HUES64 (cell line): ENCODE measurements around the gene PYDC1.
"Not testable (repeated sequence)": the region's sequence is repeated elsewhere in the genome, so short reads cannot be mapped to it uniquely, and the experiment has no call there.

Experiments used
- H3K27ac ChIP-seq: 2 replicates; pipeline ENCODE4 v1.7.0; 2013; ENCODE audit warnings: low read depth, low read length, inconsistent platforms
- H3K27me3 ChIP-seq: 2 replicates; pipeline ENCODE4 v1.6.1; 2013; ENCODE audit warnings: mild to moderate bottlenecking, low read length; ENCODE audit not compliant: insufficient read depth
- H3K36me3 ChIP-seq: 2 replicates; pipeline ENCODE4 v1.6.1; 2013; ENCODE audit warnings: mild to moderate bottlenecking, low read length; ENCODE audit not compliant: insufficient read depth
- H3K4me1 ChIP-seq: 2 replicates; pipeline ENCODE4 v1.6.1; 2013; ENCODE audit warnings: mild to moderate bottlenecking, low read length, moderate library complexity; ENCODE audit not compliant: insufficient read depth
- H3K4me3 ChIP-seq: 2 replicates; pipeline ENCODE4 v1.5.1; 2013; ENCODE audit warnings: mild to moderate bottlenecking, low read length, moderate library complexity
- H3K9ac ChIP-seq: 2 replicates; pipeline ENCODE4 v1.6.1; 2013; ENCODE audit warnings: mild to moderate bottlenecking, low read depth, low read length
- H3K9me3 ChIP-seq: 2 replicates; pipeline ENCODE4 v1.6.1; 2013; ENCODE audit warnings: low read depth, low read length; ENCODE audit not compliant: insufficient read depth
- WGBS: fragments of 150-250, 120-280 bp; methylation state at CpG from one replicate; pipeline ENCODE4 v1.1.7; 2013; ENCODE audit warnings: missing lambda C conversion rate; 5-methylcytosine and 5-hydroxymethylcytosine counted together

PYDC1 gene

GRCh38 chr16:31185339-31185738 is 31.6 kb downstream of the PYDC1 start:
- H3K27me3 ChIP-seq: no peaks in the 10 kb centered on the region
- no peak overlapping the region for H3K27ac ChIP-seq
- H3K4me1 ChIP-seq: peaks cover 5% of the 10 kb centered on the region; the same call in 1 of the 2 replicates
- 96% methylated on average over 5 of the region's 5 CpGs for WGBS
- H3K9ac ChIP-seq: no peak overlapping the region
- H3K36me3 ChIP-seq: peaks cover 92% of the 10 kb centered on the region
- H3K4me3 ChIP-seq: no peak overlapping the region
- H3K9me3 ChIP-seq: no peaks in the 10 kb centered on the region

DNA sequence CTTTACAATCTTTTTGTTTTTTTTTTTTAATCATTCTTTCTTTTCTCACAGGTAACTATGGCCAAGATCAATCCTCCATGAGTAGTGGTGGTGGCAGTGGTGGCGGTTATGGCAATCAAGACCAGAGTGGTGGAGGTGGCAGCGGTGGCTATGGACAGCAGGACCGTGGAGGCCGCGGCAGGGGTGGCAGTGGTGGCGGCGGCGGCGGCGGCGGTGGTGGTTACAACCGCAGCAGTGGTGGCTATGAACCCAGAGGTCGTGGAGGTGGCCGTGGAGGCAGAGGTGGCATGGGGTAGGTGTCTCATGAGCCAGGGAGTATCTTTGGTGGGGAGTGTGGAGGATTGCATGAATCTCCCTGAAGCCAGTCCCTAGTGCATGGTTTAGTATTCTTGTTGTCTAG is 32.0 kb downstream of the PYDC1 start:
- Histone ChIP-seq H3K4me3 (no peak overlapping the region), H3K27ac (no peak overlapping the region), H3K4me1 (peaks cover 5% of the 10 kb centered on the region; the same call in 1 of the 2 replicates), H3K27me3 (no peaks in the 10 kb centered on the region), H3K9me3 (no peaks in the 10 kb centered on the region), H3K36me3 (peaks cover 87% of the 10 kb centered on the region), H3K9ac (no peak overlapping the region)
- WGBS: 97% methylated on average over 14 of the region's 14 CpGs

DNA sequence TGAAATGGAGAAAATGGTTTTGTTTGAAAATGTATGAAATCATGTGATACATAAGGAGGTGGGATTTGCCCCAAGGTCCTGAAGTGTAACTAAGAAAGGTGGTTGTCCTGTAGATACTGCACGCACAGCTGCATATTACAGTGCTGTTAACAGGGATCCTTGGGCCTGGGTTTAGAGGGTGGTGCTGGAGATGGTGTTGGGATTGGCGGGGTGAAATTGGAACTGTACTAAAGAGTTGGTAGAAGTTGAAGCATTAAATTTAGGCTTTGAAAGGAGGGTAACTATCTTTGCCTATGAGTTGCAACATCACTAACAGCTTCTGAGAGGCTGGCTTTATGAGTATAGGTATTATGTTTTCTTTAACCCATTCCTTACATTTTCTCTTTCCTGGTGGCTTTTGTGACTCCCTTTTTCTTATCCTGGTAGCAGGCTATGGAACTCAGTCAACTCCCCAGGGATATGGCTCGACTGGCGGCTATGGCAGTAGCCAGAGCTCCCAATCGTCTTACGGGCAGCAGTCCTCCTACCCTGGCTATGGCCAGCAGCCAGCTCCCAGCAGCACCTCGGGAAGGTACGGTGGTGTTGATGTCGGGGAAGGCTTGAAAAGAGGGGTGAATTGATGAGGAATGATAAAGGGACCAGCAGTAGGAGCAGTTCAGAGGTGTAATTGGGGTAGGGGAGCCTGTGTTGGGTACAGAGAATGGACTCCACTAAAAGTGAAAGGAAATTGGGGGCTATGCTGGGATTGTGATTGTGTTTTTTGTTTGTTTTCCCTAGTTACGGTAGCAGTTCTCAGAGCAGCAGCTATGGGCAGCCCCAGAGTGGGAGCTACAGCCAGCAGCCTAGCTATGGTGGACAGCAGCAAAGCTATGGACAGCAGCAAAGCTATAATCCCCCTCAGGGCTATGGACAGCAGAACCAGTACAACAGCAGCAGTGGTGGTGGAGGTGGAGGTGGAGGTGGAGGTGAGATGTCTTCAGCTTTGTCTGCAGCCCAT is 33.2 kb downstream of the PYDC1 start:
- 96% methylated on average over 10 of the region's 10 CpGs for WGBS
- Histone ChIP-seq H3K9ac (no peak overlapping the region), H3K4me3 (peak overlapping the region; percentile 88), H3K27ac (no peak overlapping the region), H3K4me1 (peaks cover 9% of the 10 kb centered on the region), H3K9me3 (no peaks in the 10 kb centered on the region), H3K36me3 (peaks cover 76% of the 10 kb centered on the region), H3K27me3 (no peaks in the 10 kb centered on the region)

- H3K9ac ChIP-seq: peak overlapping the region; percentile 99; the same call in 1 of the 2 replicates
- no peaks in the 10 kb centered on the region for H3K9me3 ChIP-seq
- H3K4me1 ChIP-seq: peaks cover 12% of the 10 kb centered on the region
- peak overlapping the region; percentile 88 for H3K4me3 ChIP-seq
- WGBS: 35% methylated on average over 7 of the region's 7 CpGs
- H3K27me3 ChIP-seq: no peaks in the 10 kb centered on the region
- H3K27ac ChIP-seq: no peak overlapping the region
- peaks cover 62% of the 10 kb centered on the region for H3K36me3 ChIP-seq
Observed at GRCh38 chr16:31182391-31182790, 34.5 kb downstream of the PYDC1 start.

DNA sequence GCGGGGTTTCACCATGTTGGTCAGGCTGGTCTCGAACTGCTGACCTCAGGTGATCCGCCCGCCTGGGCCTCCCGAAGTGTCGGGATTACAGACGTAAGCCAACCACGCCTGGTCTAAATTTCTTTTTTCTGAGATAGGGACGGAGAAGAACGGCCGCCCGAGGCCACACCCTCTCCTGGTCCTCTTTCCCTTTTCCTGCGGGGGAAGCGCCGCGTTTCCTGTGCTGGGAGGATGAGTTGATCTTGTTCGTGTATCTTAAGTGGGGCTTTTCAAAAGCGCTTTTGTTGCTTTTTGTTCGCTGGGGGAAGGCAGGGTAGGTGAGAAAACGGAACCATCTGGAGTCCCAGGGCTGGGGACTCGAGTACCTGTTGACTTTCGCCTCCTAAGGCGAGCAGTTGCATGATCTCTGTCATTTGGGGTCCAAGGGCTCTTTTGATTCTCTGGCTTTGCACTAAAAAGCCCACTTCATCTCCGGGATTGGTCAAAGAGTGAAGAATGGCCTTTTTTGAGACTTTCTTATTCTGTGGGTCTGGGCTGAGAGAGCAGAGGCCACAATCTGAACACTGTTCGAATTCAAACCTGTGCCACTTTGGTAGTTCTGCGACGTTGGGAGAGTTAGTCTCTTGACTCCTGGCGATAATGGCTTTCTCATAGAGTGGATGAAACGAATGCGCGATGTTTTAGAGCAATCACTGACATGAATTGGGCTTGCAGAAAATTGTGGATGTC is 35.7 kb downstream of the PYDC1 start:
- WGBS: 1% methylated on average over 30 of the region's 31 CpGs
- no peaks in the 10 kb centered on the region for H3K9me3 ChIP-seq
- H3K4me3 ChIP-seq: peak overlapping the region; percentile 88
- no peaks in the 10 kb centered on the region for H3K27me3 ChIP-seq
- H3K36me3 ChIP-seq: peaks cover 51% of the 10 kb centered on the region
- peak overlapping the region; percentile 99 for H3K9ac ChIP-seq
- H3K4me1 ChIP-seq: peaks cover 12% of the 10 kb centered on the region
- H3K27ac ChIP-seq: peak overlapping the region; percentile 96

GRCh38 chr16:31179747-31180459 is 37.0 kb downstream of the PYDC1 start, which contains the start of gene FUS:
TSS of gene FUS (plus strand) at chr16:31180139. CDS start at chr16:31180215, 76 bp downstream.
- WGBS: under 1% methylated on average over 69 of the region's 69 CpGs
- Histone ChIP-seq H3K9me3 (no peaks in the 10 kb centered on the region), H3K9ac (peak within 1 kb of the TSS; percentile 99), H3K4me3 (peak within 1 kb of the TSS; percentile 88), H3K27ac (peak within 1 kb of the TSS; percentile 96), H3K4me1 (peaks cover 12% of the 10 kb centered on the region), H3K27me3 (no peaks in the 10 kb centered on the region), H3K36me3 (peaks cover 37% of the 10 kb centered on the region)

GRCh38 chr16:31179219-31179746 is 37.7 kb downstream of the PYDC1 start:
- Histone ChIP-seq H3K27ac (peak overlapping the region; percentile 96), H3K9me3 (no peaks in the 10 kb centered on the region), H3K27me3 (no peaks in the 10 kb centered on the region), H3K9ac (peak overlapping the region; percentile 99), H3K36me3 (peaks cover 31% of the 10 kb centered on the region), H3K4me3 (peak overlapping the region; percentile 88), H3K4me1 (peaks cover 12% of the 10 kb centered on the region)
- WGBS: 4% methylated on average over 27 of the region's 27 CpGs

DNA sequence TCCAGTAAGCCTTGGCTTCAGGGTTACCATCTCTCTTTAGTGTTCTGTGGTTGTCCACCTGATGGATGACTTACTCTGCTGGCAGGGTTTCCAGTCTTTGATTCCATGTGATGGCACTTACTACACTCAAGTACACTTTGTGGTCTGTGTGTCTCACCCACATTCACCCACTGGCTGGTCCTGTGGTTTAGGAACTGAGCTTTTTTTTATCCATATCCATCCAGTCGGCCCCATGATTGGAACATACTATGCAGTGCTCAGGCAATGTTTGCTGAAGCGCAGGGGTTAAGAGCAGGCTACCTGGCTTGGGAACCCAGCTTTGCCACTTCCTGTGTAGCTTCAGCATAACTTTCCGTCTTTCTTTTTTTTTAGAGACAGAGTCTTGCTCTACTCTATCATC is 39.8 kb downstream of the PYDC1 start:
- H3K27me3 ChIP-seq: no peaks in the 10 kb centered on the region
- H3K9me3 ChIP-seq: no peaks in the 10 kb centered on the region
- no peak overlapping the region for H3K27ac ChIP-seq
- peaks cover 10% of the 10 kb centered on the region for H3K36me3 ChIP-seq
- 93% methylated on average over 3 of the region's 3 CpGs for WGBS
- no peak overlapping the region for H3K4me3 ChIP-seq
- no peak overlapping the region for H3K9ac ChIP-seq
- peaks cover 7% of the 10 kb centered on the region for H3K4me1 ChIP-seq

DNA sequence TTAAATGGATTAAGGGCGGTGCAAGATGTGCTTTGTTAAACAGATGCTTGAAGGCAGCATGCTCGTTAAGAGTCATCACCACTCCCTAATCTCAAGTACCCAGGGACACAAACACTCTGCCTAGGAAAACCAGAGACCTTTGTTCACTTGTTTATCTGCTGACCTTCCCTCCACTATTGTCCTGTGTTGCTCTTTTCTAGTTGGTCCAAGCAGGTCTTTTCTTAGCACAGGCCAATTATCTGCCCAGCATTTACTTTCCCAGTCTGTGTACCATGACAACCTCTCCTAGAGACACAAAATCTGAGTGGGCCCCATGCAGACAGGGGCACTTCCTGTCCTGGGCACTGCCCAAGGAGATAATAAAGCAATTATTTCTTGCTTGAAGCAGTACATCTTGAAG is 46.9 kb downstream of the PYDC1 start:
- not testable (repeated sequence) for H3K36me3 ChIP-seq, H3K9me3 ChIP-seq, H3K27me3 ChIP-seq, H3K4me3 ChIP-seq, H3K27ac ChIP-seq, H3K4me1 ChIP-seq, H3K9ac ChIP-seq
- no CpG with 5 or more reads among the region's 2 CpGs for WGBS

DNA sequence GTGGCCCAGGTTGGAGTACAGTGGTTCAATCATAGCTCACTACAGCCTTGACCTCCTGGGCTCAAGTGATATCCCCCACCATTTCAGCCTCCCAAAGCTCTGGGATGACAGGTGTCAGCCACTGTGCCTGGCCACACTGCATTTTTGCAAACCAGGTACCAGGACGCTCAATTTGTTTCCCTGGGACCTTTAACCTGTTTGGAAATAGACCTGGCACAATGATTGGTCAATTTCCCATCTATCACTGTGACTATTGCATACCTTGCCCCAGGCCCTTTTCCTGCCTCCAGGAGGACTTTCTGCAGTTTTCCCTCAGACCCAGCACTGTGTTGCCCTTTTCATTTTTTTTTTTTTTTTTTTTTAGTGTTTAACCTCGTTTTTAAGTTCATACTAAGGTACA is 48.1 kb downstream of the PYDC1 start:
- Histone ChIP-seq H3K9ac (no peak overlapping the region), H3K9me3 (no peaks in the 10 kb centered on the region), H3K4me3 (no peak overlapping the region), H3K27ac (no peak overlapping the region), H3K27me3 (no peaks in the 10 kb centered on the region), H3K36me3 (no peaks in the 10 kb centered on the region), H3K4me1 (no peaks in the 10 kb centered on the region)
- WGBS: 90% methylated on average over 1 of the region's 2 CpGs
